Stimulated activated CD8-positive, alpha-beta memory T cell treated with anti-CD3 and anti-CD28 coated beads, Interleukin-15, amount 100 ng/mL, for 24 hours (primary cell): ENCODE results near the gene ADARB2.

Source experiments
- DNase-seq: peaks from one replicate; pipeline ENCODE4 v3.0.0-alpha.2; 2020; ENCODE audit warnings: low read depth

Gene ADARB2

GRCh38 chr10:1287487-1287886 lies 449.8 kb downstream of the ADARB2 start:
- DNase-seq, result no peak

GRCh38 chr10:1284076-1284475 lies 453.2 kb downstream of the ADARB2 start:
- no peak for DNase-seq

GRCh38 chr10:1281405-1281782 lies 455.9 kb downstream of the ADARB2 start:
- no peak for DNase-seq

GRCh38 chr10:1280466-1281404 lies 456.6 kb downstream of the ADARB2 start:
- no peak for DNase-seq

- no peak for DNase-seq
Observed at GRCh38 chr10:1278306-1278705, 459.0 kb downstream of the ADARB2 start.

GRCh38 chr10:1274701-1275544 lies 462.4 kb downstream of the ADARB2 start:
- DNase-seq, result no peak

GRCh38 chr10:1274111-1274661 lies 463.1 kb downstream of the ADARB2 start:
- no peak for DNase-seq

GRCh38 chr10:1273372-1274105 lies 463.8 kb downstream of the ADARB2 start:
- DNase-seq, result no peak

- DNase-seq, result no peak
Observed at GRCh38 chr10:1272777-1273161, 464.6 kb downstream of the ADARB2 start.

- no peak for DNase-seq
Observed at GRCh38 chr10:1272079-1272776, 465.1 kb downstream of the ADARB2 start.

GRCh38 chr10:1270906-1271305 lies 466.4 kb downstream of the ADARB2 start:
- DNase-seq, result no peak

- no peak for DNase-seq
Observed at GRCh38 chr10:1270490-1270889, 466.8 kb downstream of the ADARB2 start.

- no peak for DNase-seq
Observed at GRCh38 chr10:1268831-1269230, 468.5 kb downstream of the ADARB2 start.

- no peak for DNase-seq
Observed at GRCh38 chr10:1267568-1267967, 469.8 kb downstream of the ADARB2 start.

- DNase-seq, result no peak
Observed at GRCh38 chr10:1267148-1267547, 470.2 kb downstream of the ADARB2 start.

- DNase-seq, result no peak
Observed at GRCh38 chr10:1266033-1266802, 471.1 kb downstream of the ADARB2 start.

- no peak for DNase-seq
Observed at GRCh38 chr10:1264001-1264400, 473.3 kb downstream of the ADARB2 start.

- no peak for DNase-seq
Observed at GRCh38 chr10:1257274-1257673, 480.1 kb downstream of the ADARB2 start.

GRCh38 chr10:1256432-1256725 lies 480.9 kb downstream of the ADARB2 start:
- no peak for DNase-seq

- no peak for DNase-seq
Observed at GRCh38 chr10:1255600-1256431, 481.5 kb downstream of the ADARB2 start.
